ENCODE results near the gene PIN4. TPM values are rescaled to one million over a fixed set of nuclear protein-coding genes. Genes with fewer than 3 reads are reported as not detected.

PIN4 gene
- total and polyA plus RNA-seq, 10 of the 15 experiments (the other 5 are each of a cell fraction or from before 2014, with no cell fraction given): 8.2 to 53.6 (median 33.9) TPM

- TF ChIP-seq ZZZ3 (IDR thresholded peaks at IDR 0.05; ENCODE audit: control insufficient read depth, insufficient read length, low read depth): no peak
Observed at GRCh38 chrX:72142094-72142793, 39.3 kb upstream of the PIN4 start (continued).

GRCh38 chrX:72142794-72143608 lies 38.6 kb upstream of the PIN4 start:
- intact Hi-C loops (cut with micrococcal nuclease; ENCODE audit: unreplicated experiment): loop anchor here (2.0 kb wide), 1 partner anchor 38 kb away; the partner anchor contains the start of gene PIN4
- BruUV-seq (replicated peaks): no TSS peak
- 59% methylated on average over 11 of the region's 11 CpGs for WGBS (ENCODE audit: insufficient coverage, insufficient replicate concordance, low lambda C conversion rate, missing lambda C conversion rate)
- in situ Hi-C loops (cut with MboI): no loop called here
- ChIA-PET POLR2A (no interaction called here), SMC1A (ENCODE audit: uncharacterized antibody, unreplicated experiment) (no interaction called here), RAD21 (ENCODE audit: unreplicated experiment) (no interaction called here), CTCF (interaction anchor here (0.5 kb wide), 1 partner anchor 297 kb away, joined by 3 read pairs; no protein-coding TSS in a partner anchor)
- H3K4me2 ChIP-seq (ENCODE audit: control insufficient read depth, insufficient read depth): no peak overlapping the region
- FAIRE-seq: no peak
- TF ChIP-seq ELK1 (IDR thresholded peaks at IDR 0.05; ENCODE audit: low read depth, low read length) (no peak), CBX3 (IDR thresholded peaks at IDR 0.05; ENCODE audit: borderline replicate concordance, low read depth) (no peak), NFXL1 (IDR thresholded peaks at IDR 0.05; ENCODE audit: borderline replicate concordance) (no peak), EZH2 (IDR thresholded peaks at IDR 0.05; ENCODE audit: borderline replicate concordance, control insufficient read depth, low read depth, low read length) (no peak), SMAD1 (IDR thresholded peaks at IDR 0.05; ENCODE audit: low read depth, partially characterized antibody) (no peak)
- H3K4me1 ChIP-seq (ENCODE audit: control insufficient read depth, insufficient read depth, low read length): peaks cover 14% of the 10 kb centered on the region
- no peak overlapping the region for H3K4me3 ChIP-seq
- no peaks in the 10 kb centered on the region for H3K79me2 ChIP-seq (ENCODE audit: control insufficient read depth, insufficient read depth, low read length)
- no peak overlapping the region for H3K27ac ChIP-seq (ENCODE audit: control insufficient read depth, insufficient read depth)
- no peaks in the 10 kb centered on the region for H3K9me3 ChIP-seq (replicated peaks; ENCODE audit: control insufficient read depth, insufficient read depth, low read length)
- ATAC-seq: no peak
- DNase-seq (ENCODE audit: low read depth, low spot score): no peak
- H3K27me3 ChIP-seq (replicated peaks in 1 of 2; ENCODE audit: control insufficient read depth in 2 of 2, insufficient read depth in 2 of 2, low read length in 1 of 2): 0 out of 4 replicates have a peak, but pooled peaks cover 0 to 2% of the 10 kb centered on the region in 2 experiments
- H2AFZ ChIP-seq (ENCODE audit: control insufficient read depth, low read depth, low read length): no peak overlapping the region
- H3K9ac ChIP-seq (ENCODE audit: control insufficient read depth, insufficient read depth, low read length): no peak overlapping the region
- no peaks in the 10 kb centered on the region for H4K20me1 ChIP-seq (ENCODE audit: control insufficient read depth, insufficient read depth)
- H3K36me3 ChIP-seq (ENCODE audit: control insufficient read depth in 2 of 2, insufficient read depth in 2 of 2, low read length in 1 of 2): no peaks in the 10 kb centered on the region

Data from GM12878 (cell line).